ENCODE measurements around the gene SHISA6. TPM values are rescaled to one million over a fixed set of nuclear protein-coding genes. Genes with fewer than 3 reads are reported as not detected.

The SHISA6 gene
- total RNA-seq, 2 donors from 2014 or later = 6.7 to 14.4 TPM

- H3K27me3 Mint-ChIP-seq (ENCODE audit: insufficient read depth) = no peaks in the 10 kb centered on the region
- TF ChIP-seq, protein P1, sequence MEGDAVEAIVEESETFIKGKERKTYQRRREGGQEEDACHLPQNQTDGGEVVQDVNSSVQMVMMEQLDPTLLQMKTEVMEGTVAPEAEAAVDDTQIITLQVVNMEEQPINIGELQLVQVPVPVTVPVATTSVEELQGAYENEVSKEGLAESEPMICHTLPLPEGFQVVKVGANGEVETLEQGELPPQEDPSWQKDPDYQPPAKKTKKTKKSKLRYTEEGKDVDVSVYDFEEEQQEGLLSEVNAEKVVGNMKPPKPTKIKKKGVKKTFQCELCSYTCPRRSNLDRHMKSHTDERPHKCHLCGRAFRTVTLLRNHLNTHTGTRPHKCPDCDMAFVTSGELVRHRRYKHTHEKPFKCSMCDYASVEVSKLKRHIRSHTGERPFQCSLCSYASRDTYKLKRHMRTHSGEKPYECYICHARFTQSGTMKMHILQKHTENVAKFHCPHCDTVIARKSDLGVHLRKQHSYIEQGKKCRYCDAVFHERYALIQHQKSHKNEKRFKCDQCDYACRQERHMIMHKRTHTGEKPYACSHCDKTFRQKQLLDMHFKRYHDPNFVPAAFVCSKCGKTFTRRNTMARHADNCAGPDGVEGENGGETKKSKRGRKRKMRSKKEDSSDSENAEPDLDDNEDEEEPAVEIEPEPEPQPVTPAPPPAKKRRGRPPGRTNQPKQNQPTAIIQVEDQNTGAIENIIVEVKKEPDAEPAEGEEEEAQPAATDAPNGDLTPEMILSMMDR (conservative IDR thresholded peaks at IDR 0.05) = no peak
- H3K27me3 ChIP-seq (ENCODE audit: control insufficient read depth, insufficient read depth, low read length, poor library complexity, severe bottlenecking) = no peaks in the 10 kb centered on the region
- no peaks in the 10 kb centered on the region for H3K36me3 ChIP-seq (ENCODE audit: control insufficient read depth, insufficient read depth, low read length)
- no peak for DNase-seq
- 91 to 100% methylated on average over 1 to 4 of the region's 4 CpGs for WGBS, 2 experiments (ENCODE audit: insufficient coverage in 1 of 2, insufficient read length in 1 of 2)
- H3K4me3 Mint-ChIP-seq = no peak overlapping the region
- peaks cover 24% of the 10 kb centered on the region for H3K4me1 Mint-ChIP-seq
- H3K4me1 ChIP-seq (ENCODE audit: control insufficient read depth, insufficient read depth, low read length) = peaks cover 6% of the 10 kb centered on the region
- H3K27ac ChIP-seq (ENCODE audit: low read depth, low read length) = no peak overlapping the region
- H3K27ac Mint-ChIP-seq = no peak overlapping the region
- no peaks in the 10 kb centered on the region for H3K36me3 Mint-ChIP-seq (ENCODE audit: low read depth)
- H3K9ac ChIP-seq (ENCODE audit: extremely low read depth, low read length, poor library complexity, severe bottlenecking) = no peak overlapping the region
- no peak overlapping the region for H3K4me3 ChIP-seq (ENCODE audit: low read length)
- H3K9me3 ChIP-seq (ENCODE audit: control insufficient read depth, low read length) = no peaks in the 10 kb centered on the region
- no peaks in the 10 kb centered on the region for H3K9me3 Mint-ChIP-seq
These were observed 89.0 kb downstream of the SHISA6 start for GRCh38 chr17:11330006-11330405.

- peak; percentile 95 for DNase-seq
- Mint-ChIP-seq H3K9me3 (no peaks in the 10 kb centered on the region), H3K36me3 (ENCODE audit: low read depth) (no peaks in the 10 kb centered on the region), H3K4me1 (peaks cover 24% of the 10 kb centered on the region), H3K4me3 (no peak overlapping the region), H3K27ac (no peak overlapping the region), H3K27me3 (ENCODE audit: insufficient read depth) (no peaks in the 10 kb centered on the region)
- peaks cover 6% of the 10 kb centered on the region for H3K4me1 ChIP-seq (ENCODE audit: control insufficient read depth, insufficient read depth, low read length)
- TF ChIP-seq, protein P1 (conservative IDR thresholded peaks at IDR 0.05) = no peak
- WGBS, 2 experiments (ENCODE audit: insufficient coverage in 1 of 2, insufficient read length in 1 of 2) = 46% methylated on average over 6 to 8 of the region's 8 CpGs
- no peaks in the 10 kb centered on the region for H3K9me3 ChIP-seq (ENCODE audit: control insufficient read depth, low read length)
- H3K9ac ChIP-seq (ENCODE audit: extremely low read depth, low read length, poor library complexity, severe bottlenecking) = no peak overlapping the region
- H3K36me3 ChIP-seq (ENCODE audit: control insufficient read depth, insufficient read depth, low read length) = no peaks in the 10 kb centered on the region
- H3K27me3 ChIP-seq (ENCODE audit: control insufficient read depth, insufficient read depth, low read length, poor library complexity, severe bottlenecking) = no peaks in the 10 kb centered on the region
- no peak overlapping the region for H3K4me3 ChIP-seq (ENCODE audit: low read length)
- no peak overlapping the region for H3K27ac ChIP-seq (ENCODE audit: low read depth, low read length)
These were observed 89.8 kb downstream of the SHISA6 start for GRCh38 chr17:11330826-11331225.

GRCh38 chr17:11331547-11332513 is 90.8 kb downstream of the SHISA6 start:
- no peaks in the 10 kb centered on the region for H3K36me3 Mint-ChIP-seq (ENCODE audit: low read depth)
- no peak overlapping the region for H3K4me3 Mint-ChIP-seq
- peaks cover 6% of the 10 kb centered on the region for H3K4me1 ChIP-seq (ENCODE audit: control insufficient read depth, insufficient read depth, low read length)
- no peak overlapping the region for H3K27ac ChIP-seq (ENCODE audit: low read depth, low read length)
- H3K36me3 ChIP-seq (ENCODE audit: control insufficient read depth, insufficient read depth, low read length) = no peaks in the 10 kb centered on the region
- no peak overlapping the region for H3K9ac ChIP-seq (ENCODE audit: extremely low read depth, low read length, poor library complexity, severe bottlenecking)
- 81 to 85% methylated on average over 11 to 15 of the region's 15 CpGs for WGBS, 2 experiments (ENCODE audit: insufficient coverage in 1 of 2, insufficient read length in 1 of 2)
- H3K27me3 Mint-ChIP-seq (ENCODE audit: insufficient read depth) = no peaks in the 10 kb centered on the region
- no peak overlapping the region for H3K27ac Mint-ChIP-seq
- no peaks in the 10 kb centered on the region for H3K9me3 ChIP-seq (ENCODE audit: control insufficient read depth, low read length)
- no peak overlapping the region for H3K4me3 ChIP-seq (ENCODE audit: low read length)
- TF ChIP-seq, protein P1 (conservative IDR thresholded peaks at IDR 0.05) = no peak
- peaks cover 24% of the 10 kb centered on the region for H3K4me1 Mint-ChIP-seq
- H3K27me3 ChIP-seq (ENCODE audit: control insufficient read depth, insufficient read depth, low read length, poor library complexity, severe bottlenecking) = no peaks in the 10 kb centered on the region
- peak; percentile 53 for DNase-seq
- no peaks in the 10 kb centered on the region for H3K9me3 Mint-ChIP-seq

Measured in endodermal cell (in vitro differentiated cells).